HepG2 (cell line): ENCODE data around the gene IVD. TPM values are rescaled to one million over a fixed set of nuclear protein-coding genes. Genes with fewer than 3 reads are reported as not detected.

Experiments used
- ATAC-seq: fragments of 200-7000 bp; cut with Tn5 transposase; 3 replicates; pipeline ENCODE4 v1.9.1; 2020; ENCODE audit warnings: mild to moderate bottlenecking, moderate library complexity
- BruUV-seq: library from RNA; stranded (reverse); fragments of 400-500 nt; replicated peaks from 2 replicates; lab custom pipeline; 2021; lab: Mats Ljungman, UMichigan
- CTCF ChIA-PET: fragments of 300-600 bp; formaldehyde crosslinking; extraction: SDS; loops from one replicate; lab custom pipeline; 2021; ENCODE audit warnings: low total read pairs, inconsistent platforms, low intra/inter-chr PET ratio; lab: Yijun Ruan, JAX
- POLR2A ChIA-PET: fragments of 350-600 bp; sonication (Branson Sonifier 250); formaldehyde crosslinking; loops from one replicate; lab custom pipeline; 2020; ENCODE audit warnings: antibody characterized with exemption, inconsistent platforms; lab: Yijun Ruan, JAX
- DNase-seq: peaks from one replicate; pipeline ENCODE4 v3.0.0-alpha.2; 2015; ENCODE audit warnings: low spot score
- FAIRE-seq: peaks from 3 replicates; lab custom pipeline; 2011; peaks lifted over from hg19 to GRCh38; lab: Jason Lieb, UNC
- H2AFZ ChIP-seq: one replicate; pipeline ENCODE4 v1.6.1; 2011; ENCODE audit warnings: low read length, inconsistent platforms
- H3K27ac ChIP-seq: fragments of 300-600 bp; 3 replicates; pipeline ENCODE4 v1.8.0; 2011; ENCODE audit warnings: mixed run types, mild to moderate bottlenecking, mixed read lengths, low read length, inconsistent platforms; ENCODE audit not compliant: insufficient read depth; ENCODE audit errors: extremely low read length
- H3K27me3 ChIP-seq, 2 experiments: fragments of 200-600 bp in 1 of 2; 2 replicates in 1 of 2; 3 replicates in 1 of 2; pipeline versions ENCODE4 v1.6.0 to v1.8.0; 2011; ENCODE audit warnings: low read length in 2 of 2, mild to moderate bottlenecking in 2 of 2, moderate library complexity in 2 of 2, inconsistent platforms in 1 of 2; ENCODE audit not compliant: insufficient read depth in 2 of 2, control insufficient read depth in 1 of 2
- H3K36me3 ChIP-seq, 2 experiments: fragments of 200-600 bp in 1 of 2; replicated peaks in 1 of 2; 2 replicates in 1 of 2; 3 replicates in 1 of 2; pipeline versions ENCODE4 v1.5.1 to v1.8.0; 2011; ENCODE audit warnings: low read length in 2 of 2, inconsistent platforms in 1 of 2; ENCODE audit not compliant: insufficient read depth in 2 of 2, control insufficient read depth in 1 of 2
- H3K4me1 ChIP-seq: 2 replicates; pipeline ENCODE4 v1.5.1; 2012; ENCODE audit warnings: low read length, inconsistent platforms; ENCODE audit not compliant: insufficient read depth
- H3K4me2 ChIP-seq: 2 replicates; pipeline ENCODE4 v1.6.0; 2011; ENCODE audit warnings: low read depth, low read length, inconsistent platforms
- H3K4me3 ChIP-seq, 3 experiments: fragments of 200-600 bp in 1 of 3; sonication (generic), shearing (Covaris generic) in 1 of 3; replicated peaks in 1 of 3; 2 replicates each; pipeline ENCODE4 v1.5.1; 2011 to 2016; ENCODE audit warnings: low read length in 3 of 3, inconsistent platforms in 2 of 3, low read depth in 2 of 3, mild to moderate bottlenecking in 2 of 3, control low read depth in 1 of 3, mixed read lengths in 1 of 3; ENCODE audit not compliant: insufficient read depth in 1 of 3
- H3K79me2 ChIP-seq: one replicate; pipeline ENCODE4 v1.6.1; 2011; ENCODE audit warnings: low read length, inconsistent platforms; ENCODE audit not compliant: insufficient read depth
- H3K9ac ChIP-seq: 2 replicates; pipeline ENCODE4 v1.6.0; 2011; ENCODE audit warnings: mild to moderate bottlenecking, low read depth, low read length, inconsistent platforms; ENCODE audit not compliant: insufficient read depth
- H3K9me3 ChIP-seq: 2 replicates; pipeline ENCODE4 v1.5.1; 2012; ENCODE audit warnings: mild to moderate bottlenecking, low read length
- H4K20me1 ChIP-seq: 2 replicates; pipeline ENCODE4 v1.6.0; 2011; ENCODE audit warnings: inconsistent platforms, mild to moderate bottlenecking, low read length, moderate library complexity; ENCODE audit not compliant: insufficient read depth
- KLF15 ChIP-seq: sonication (generic); formaldehyde crosslinking; IDR thresholded peaks from 2 replicates; pipeline ENCODE4 v1.8.1; 2023; ENCODE audit warnings: borderline replicate concordance, mild to moderate bottlenecking, inconsistent platforms, missing genetic modification reagents, mixed read lengths
- LBX2 ChIP-seq: sonication (generic); formaldehyde crosslinking; IDR thresholded peaks from 2 replicates; pipeline ENCODE4 v1.5.0; 2020; ENCODE audit warnings: missing genetic modification reagents, mild to moderate bottlenecking, borderline replicate concordance
- PAF1 ChIP-seq: IDR thresholded peaks from 2 replicates; pipeline ENCODE4 v1.6.1; 2016; ENCODE audit warnings: missing genetic modification reagents, missing compliant biosample characterization
- THRA ChIP-seq: sonication (generic); formaldehyde crosslinking; IDR thresholded peaks from 2 replicates; pipeline ENCODE4 v1.4.0; 2020; ENCODE audit warnings: missing genetic modification reagents, borderline replicate concordance
- ZNF687 ChIP-seq: sonication (generic); formaldehyde crosslinking; IDR thresholded peaks from 2 replicates; pipeline ENCODE4 v1.5.1; 2020; ENCODE audit warnings: mild to moderate bottlenecking, missing genetic modification reagents, moderate library complexity
- WGBS: methylation state at CpG from one replicate; pipeline ENCODE4 v1.1.6; 2017; ENCODE audit warnings: low lambda C conversion rate; 5-methylcytosine and 5-hydroxymethylcytosine counted together
- in situ Hi-C: cut with HindIII; loops from 2 replicates; pipeline ENCODE4 v1.10.0; 2017; ENCODE audit warnings: low pct_unique_long_range_greater_than_20kb; ENCODE audit not compliant: extremely low pct_ligation_motif_present
- intact Hi-C: fragments of 100-400 bp; cut with micrococcal nuclease; formaldehyde crosslinking; loops from one replicate; pipeline ENCODE4 v1.10.0; 2022; ENCODE audit not compliant: unreplicated experiment
- polyA plus RNA-seq, 8 experiments: library from polyadenylated mRNA; depleted of rRNA in 3 of 8; stranded (reverse) in 7 of 8; unstranded in 1 of 8; fragments of >200 nt; fragmentation: Illumina TruSeq in 4 of 8; extraction: Trizol in 4 of 8; gene quantifications; 2 replicates each; pipeline versions ENCODE4 v1.2.1 to v1.2.3, GENCODE V29; 2011 to 2016; ENCODE audit warnings: low read depth in 4 of 8, missing spikeins in 1 of 8, mixed read lengths in 1 of 8; ENCODE audit not compliant: insufficient read depth in 1 of 8
- total RNA-seq, 5 experiments: library from RNA; depleted of rRNA; stranded (reverse); fragments of >200 nt; fragmentation: Illumina TruSeq; extraction: Trizol; gene quantifications; 2 replicates each; pipeline ENCODE4 v1.2.3, GENCODE V29; 2016; ENCODE audit warnings: low read depth in 1 of 5

IVD gene
- total and polyA plus RNA-seq, 2 of the 13 experiments (the other 11 are each of a cell fraction or from before 2014, with no cell fraction given), result 48.0 to 53.9 TPM

GRCh38 chr15:40363611-40364010, 42.0 kb upstream of the IVD start:
- in situ Hi-C loops, result no loop called here
- Histone ChIP-seq H3K36me3 (no peaks in the 10 kb centered on the region), H3K79me2 (no peaks in the 10 kb centered on the region), H3K27ac (no peak overlapping the region), H3K27me3 (peaks cover 11 to 78% of the 10 kb centered on the region in 2 experiments), H3K9me3 (no peaks in the 10 kb centered on the region), H3K4me3 (no peak overlapping the region), H4K20me1 (no peaks in the 10 kb centered on the region), H3K4me2 (no peak overlapping the region), H2AFZ (no peak overlapping the region), H3K4me1 (peaks cover 6% of the 10 kb centered on the region), H3K9ac (no peak overlapping the region)
- ATAC-seq, result no peak
- TF ChIP-seq KLF15 (CRISPR knock-in tag), result no peak
- TF ChIP-seq THRA (CRISPR knock-in tag), result no peak
- no peak for TF ChIP-seq LBX2 (CRISPR knock-in tag)
- TF ChIP-seq ZNF687, result no peak
- no peak for TF ChIP-seq PAF1 (CRISPR knock-in tag)
- no TSS peak for BruUV-seq
- WGBS, result 22% methylated on average over 3 of the region's 8 CpGs
- FAIRE-seq, result no peak
- CTCF ChIA-PET, result no interaction called here
- no peak for DNase-seq
- intact Hi-C loops, result no loop called here
- POLR2A ChIA-PET, result no interaction called here
